Fibroblast of pulmonary artery (primary cell): ENCODE measurements around the gene SNRNP70.

ENCODE experiments used
- DNase-seq: peaks from one replicate; pipeline ENCODE4 v3.0.0-alpha.2; 2010; ENCODE audit warnings: low read depth
- H3K4me3 ChIP-seq: replicated peaks from 2 replicates; pipeline ENCODE4 v1.5.1; 2011; ENCODE audit warnings: low read depth, mild to moderate bottlenecking, control low read depth, low read length, moderate library complexity
- TF ChIP-seq, protein P1 (sequence below): IDR thresholded peaks from 2 replicates; pipeline ENCODE4 v1.5.1; 2011; ENCODE audit warnings: mild to moderate bottlenecking, control low read depth, low read length, inconsistent platforms; ENCODE audit errors: missing control alignments

Gene SNRNP70

DNA sequence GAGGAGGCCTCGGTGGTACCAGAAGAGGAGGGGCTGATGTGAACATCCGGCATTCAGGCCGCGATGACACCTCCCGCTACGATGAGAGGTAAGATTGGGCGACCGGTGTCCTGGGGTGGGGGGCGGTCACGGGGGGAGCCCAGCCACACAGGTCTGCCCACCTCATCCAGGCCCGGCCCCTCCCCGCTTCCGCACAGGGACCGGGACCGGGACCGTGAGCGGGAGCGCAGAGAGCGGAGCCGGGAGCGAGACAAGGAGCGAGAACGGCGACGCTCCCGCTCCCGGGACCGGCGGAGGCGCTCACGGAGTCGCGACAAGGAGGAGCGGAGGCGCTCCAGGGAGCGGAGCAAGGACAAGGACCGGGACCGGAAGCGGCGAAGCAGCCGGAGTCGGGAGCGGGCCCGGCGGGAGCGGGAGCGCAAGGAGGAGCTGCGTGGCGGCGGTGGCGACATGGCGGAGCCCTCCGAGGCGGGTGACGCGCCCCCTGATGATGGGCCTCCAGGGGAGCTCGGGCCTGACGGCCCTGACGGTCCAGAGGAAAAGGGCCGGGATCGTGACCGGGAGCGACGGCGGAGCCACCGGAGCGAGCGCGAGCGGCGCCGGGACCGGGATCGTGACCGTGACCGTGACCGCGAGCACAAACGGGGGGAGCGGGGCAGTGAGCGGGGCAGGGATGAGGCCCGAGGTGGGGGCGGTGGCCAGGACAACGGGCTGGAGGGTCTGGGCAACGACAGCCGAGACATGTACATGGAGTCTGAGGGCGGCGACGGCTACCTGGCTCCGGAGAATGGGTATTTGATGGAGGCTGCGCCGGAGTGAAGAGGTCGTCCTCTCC, 22.6 kb downstream of the SNRNP70 start:
- TF ChIP-seq, protein P1, sequence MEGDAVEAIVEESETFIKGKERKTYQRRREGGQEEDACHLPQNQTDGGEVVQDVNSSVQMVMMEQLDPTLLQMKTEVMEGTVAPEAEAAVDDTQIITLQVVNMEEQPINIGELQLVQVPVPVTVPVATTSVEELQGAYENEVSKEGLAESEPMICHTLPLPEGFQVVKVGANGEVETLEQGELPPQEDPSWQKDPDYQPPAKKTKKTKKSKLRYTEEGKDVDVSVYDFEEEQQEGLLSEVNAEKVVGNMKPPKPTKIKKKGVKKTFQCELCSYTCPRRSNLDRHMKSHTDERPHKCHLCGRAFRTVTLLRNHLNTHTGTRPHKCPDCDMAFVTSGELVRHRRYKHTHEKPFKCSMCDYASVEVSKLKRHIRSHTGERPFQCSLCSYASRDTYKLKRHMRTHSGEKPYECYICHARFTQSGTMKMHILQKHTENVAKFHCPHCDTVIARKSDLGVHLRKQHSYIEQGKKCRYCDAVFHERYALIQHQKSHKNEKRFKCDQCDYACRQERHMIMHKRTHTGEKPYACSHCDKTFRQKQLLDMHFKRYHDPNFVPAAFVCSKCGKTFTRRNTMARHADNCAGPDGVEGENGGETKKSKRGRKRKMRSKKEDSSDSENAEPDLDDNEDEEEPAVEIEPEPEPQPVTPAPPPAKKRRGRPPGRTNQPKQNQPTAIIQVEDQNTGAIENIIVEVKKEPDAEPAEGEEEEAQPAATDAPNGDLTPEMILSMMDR: no peak
- DNase-seq: no peak

DNA sequence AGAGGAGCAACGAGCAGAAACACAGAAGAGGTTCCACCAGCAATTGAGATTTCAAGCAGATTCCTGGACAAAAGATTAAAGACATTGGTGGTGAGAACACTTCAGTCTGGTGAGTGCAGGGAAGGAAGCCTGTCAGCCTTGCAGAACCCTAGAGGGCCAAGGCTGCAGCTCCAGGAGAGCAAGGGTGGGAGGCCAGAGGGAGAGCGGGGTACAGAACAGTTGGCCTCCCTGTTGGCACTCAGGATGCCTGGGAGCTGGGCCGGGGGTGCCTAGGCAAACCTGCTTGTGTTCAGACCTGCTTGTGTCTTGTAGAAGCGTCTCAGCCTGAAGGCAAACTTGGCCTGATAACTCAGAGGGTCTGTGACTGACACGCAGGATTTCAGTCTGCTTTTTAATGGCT, 23.8 kb downstream of the SNRNP70 start:
- H3K4me3 ChIP-seq: no peak overlapping the region
- DNase-seq: no peak
- TF ChIP-seq, protein P1: no peak

More for the DNA sequence above, 22.6 kb downstream of the SNRNP70 start:
- no peak overlapping the region for H3K4me3 ChIP-seq

DNA sequence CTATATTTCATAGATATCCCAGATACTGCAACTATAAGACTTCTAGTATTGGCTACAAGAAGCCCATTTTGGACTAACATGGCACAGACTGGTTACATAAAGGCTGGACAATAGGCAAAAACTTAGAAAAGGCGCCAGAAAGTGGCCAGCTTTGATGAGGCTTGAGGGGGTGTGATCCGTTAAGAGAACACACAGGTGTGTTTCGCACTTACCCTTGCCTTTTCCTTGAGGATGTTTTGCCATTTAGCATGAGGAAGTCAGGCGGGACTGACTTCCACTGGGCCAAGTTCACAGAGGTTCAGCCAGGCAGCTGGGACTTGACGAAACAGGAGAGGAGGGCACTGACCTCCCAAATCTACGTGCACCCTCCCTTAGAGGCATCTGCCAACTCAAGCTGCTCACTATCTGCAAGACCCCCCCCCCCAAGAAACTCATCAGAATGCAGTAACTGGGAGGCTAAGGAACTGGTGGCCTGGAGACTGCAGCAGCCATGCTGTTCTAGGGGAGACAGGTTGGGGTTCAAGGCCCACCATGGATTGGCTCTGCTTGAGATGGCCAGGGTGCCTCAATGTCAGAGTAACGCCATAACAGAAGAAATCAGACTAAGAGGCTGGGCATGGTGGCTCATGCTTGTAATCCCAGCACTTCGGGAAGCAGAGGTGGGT, 24.4 kb downstream of the SNRNP70 start:
- H3K4me3 ChIP-seq: no peak overlapping the region
- no peak for DNase-seq
- TF ChIP-seq, protein P1: no peak

DNA sequence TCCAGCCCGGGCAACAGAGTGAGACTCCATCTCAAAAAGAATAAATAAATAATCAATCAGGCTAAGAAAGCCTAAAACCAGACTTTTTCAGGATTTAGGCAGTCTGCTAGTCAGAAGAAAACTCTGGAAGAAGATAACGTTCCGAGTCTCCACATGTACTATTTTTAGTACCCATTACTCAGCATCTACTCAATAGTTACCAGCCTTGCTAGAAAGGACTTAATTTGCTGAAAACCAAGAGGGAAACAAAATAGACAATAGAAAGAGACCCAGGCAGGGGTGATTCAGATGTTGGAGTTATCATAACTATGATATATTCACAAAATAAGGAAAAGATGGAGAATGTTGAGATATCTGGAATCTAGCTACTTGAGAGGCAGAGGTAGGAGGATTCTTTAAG, 25.3 kb downstream of the SNRNP70 start:
- DNase-seq: peak; percentile 58
- TF ChIP-seq, protein P1: no peak
- H3K4me3 ChIP-seq: no peak overlapping the region

DNA sequence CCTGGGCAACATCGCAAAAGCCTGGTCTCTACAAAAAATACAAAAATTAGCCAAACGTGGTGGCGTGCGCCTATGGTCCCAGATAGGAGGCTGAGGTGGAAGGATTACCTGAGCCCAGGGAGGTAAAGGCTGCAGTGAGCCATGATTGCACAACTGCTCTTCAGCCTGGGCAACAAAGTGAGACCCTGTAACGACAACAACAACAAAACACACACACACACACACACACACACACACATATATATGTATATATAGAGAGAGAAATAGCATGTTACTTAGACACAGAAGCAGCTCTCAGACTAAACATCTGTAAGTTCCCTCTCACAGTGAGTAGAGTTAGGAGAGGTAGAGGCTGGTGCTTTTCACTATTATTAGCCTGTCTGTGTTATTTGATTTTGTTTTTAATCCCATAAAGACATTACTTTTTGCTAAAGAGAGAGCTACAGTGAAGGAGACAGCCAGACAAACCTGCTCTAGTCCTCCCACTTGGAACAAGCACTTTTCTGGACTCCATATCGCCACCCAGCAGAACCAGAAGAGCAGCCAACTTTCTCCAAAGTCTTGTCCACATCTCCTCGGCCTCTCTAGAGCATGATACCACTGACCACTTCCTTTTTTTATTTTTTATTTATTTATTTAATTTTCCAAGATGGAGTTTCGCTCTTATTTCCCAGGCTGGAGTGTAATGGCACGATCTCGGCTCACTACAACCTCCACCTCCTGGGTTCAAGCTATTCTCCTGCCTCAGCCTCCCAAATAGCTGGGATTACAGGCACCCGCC, 26.2 kb downstream of the SNRNP70 start:
- TF ChIP-seq, protein P1: no peak
- no peak overlapping the region for H3K4me3 ChIP-seq
- DNase-seq: no peak

DNA sequence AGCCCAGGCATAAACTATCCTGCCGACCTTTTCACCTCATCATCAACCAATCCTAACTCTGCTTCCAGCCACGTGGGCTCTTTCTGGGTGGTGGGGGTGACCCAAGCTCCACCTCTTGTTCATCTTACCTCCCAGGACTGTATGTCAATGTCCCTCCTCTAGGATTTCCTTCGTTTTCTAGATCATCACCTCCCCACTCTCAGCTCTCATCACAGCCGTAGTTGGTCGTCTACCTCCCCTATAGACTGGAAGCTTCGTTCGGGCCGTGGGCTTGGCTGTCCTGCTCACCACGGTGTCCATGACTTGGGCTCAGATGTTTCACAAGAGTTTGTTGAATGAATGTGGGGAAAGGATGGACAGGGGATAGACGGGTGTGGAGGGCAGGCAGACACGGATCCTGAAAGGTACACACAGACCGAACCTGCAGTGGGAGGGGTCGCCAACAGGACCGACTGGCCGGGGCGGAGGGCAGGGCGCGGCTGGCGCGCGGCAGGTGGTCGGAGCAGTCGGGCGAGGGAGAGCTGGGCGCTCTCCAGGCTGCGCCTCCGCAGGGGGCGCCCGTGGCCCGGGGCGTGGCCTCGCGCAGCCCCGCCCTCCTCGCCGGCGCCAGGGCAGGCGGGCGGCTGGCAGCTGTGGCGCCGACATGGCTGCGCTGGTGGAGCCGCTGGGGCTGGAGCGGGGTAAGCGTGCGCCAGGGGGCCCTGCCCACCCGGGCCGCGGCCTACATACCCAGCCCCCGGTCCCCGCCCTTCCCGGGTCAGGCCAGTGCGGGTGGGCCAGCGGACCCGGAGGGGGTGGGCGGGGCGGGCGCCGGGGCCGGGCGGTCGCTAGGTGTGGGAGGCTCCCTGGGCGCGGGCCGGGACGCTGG, 28.7 kb downstream of the SNRNP70 start, which contains the start of gene LIN7B:
LIN7B (plus strand) TSS at position 609 of the 868 bp plus-strand sequence; CDS start at position 644, 35 bp downstream.
- H3K4me3 ChIP-seq: peak within 1 kb of the TSS; percentile 69
- DNase-seq: peak; percentile 63
- TF ChIP-seq, protein P1: peak; percentile 3
